Stimulated activated CD4-positive, alpha-beta T cell treated with anti-CD3 and anti-CD28 coated beads, Interleukin-2, amount 100 ng/mL, for 48 hours (primary cell): Measurements from ENCODE around the gene JMJD4.
A peak's percentile ranks its signal among the peaks of the same experiment; 100 is the strongest.
"Not testable (repeated sequence)": the region's sequence is repeated elsewhere in the genome, so short reads cannot be mapped to it uniquely, and the experiment has no call there.

Source experiments
- DNase-seq, 2 donors: peaks; one replicate each; pipeline ENCODE4 v3.0.0-alpha.2; 2020

JMJD4 gene

DNA sequence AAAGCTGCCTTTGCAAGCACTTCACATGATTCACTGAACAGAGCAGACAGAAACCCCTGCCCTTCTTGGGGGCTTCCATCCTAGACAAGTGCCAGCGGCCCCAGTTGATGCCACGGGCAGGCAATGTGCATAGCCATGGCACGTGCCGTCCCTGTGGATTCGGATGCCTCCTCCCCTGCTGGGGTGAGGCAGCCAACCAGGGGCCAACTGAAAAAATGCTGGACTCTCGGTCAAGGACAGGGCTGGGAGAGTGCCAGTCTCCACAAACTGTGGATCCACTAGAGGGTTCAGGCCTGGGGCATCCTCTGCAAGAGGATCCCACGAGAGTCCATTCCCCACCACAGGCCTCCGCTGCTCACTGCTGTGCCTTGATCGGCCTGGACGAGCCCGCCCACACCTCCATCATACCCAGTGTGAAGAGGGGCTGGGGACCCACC lies 3.8 kb downstream of the JMJD4 start:
- DNase-seq: no peak

DNA sequence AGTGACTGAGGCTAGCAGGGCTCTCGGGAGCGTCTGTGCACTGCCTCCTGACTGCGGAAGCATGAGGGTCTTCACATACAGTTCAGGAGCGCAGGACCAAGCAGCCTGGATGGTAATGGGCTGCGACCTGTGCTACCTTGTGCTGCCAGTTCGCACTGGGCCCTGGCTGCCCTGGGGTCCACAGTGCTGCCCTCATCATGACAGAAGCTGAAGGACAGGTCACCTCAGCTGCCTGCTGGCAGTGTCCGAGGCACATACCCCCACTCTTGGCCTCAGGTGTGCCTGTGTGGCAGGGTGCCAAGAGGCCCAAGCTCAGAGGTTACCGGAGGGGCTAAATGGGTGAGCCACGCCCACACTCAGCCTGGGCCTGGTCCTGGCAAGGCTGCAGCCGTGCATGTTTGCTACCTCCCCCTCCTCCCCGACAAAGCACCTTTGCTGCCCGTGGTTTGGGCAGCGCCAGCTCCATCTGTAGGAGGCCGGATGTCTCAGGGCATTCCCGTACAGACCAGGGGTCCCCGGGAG lies 4.4 kb downstream of the JMJD4 start:
- DNase-seq: no peak

DNA sequence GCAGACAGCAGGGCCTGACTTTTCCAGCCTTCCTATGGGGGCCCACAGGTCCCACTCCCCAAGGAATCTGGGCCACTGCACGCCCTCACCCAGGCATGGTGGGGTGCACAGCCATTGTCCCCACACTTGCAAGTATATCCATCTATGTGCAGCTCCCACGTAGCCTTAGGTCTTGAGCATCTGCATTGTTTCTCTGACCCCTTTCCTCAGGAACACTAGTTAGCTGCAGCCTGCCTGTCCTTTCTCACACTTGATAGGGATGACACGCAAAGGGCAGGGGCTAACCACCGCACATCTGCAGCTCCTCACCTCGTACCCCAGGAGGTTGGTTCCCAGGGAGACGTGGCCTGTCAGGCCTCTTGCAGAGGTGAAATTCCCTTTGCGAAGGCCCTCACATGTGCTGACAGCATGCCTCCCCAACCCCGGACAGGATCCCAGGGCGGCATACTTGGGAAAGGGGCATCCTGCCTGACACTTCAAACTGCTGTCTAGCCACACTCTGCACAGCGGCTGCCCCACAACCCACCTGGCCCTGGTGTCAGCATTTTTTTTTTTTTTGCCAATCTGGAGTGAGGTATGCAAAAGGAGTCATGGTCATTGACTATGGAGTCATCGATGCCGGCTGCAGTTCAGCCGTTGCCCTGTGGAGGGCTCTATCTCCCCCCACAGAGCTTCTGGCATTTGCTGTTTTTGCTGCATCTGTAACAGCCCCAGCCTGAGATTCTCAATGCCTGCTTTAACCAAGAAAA lies 5.0 kb downstream of the JMJD4 start:
- peak in 1 of 2 donors; percentile 42 for DNase-seq

DNA sequence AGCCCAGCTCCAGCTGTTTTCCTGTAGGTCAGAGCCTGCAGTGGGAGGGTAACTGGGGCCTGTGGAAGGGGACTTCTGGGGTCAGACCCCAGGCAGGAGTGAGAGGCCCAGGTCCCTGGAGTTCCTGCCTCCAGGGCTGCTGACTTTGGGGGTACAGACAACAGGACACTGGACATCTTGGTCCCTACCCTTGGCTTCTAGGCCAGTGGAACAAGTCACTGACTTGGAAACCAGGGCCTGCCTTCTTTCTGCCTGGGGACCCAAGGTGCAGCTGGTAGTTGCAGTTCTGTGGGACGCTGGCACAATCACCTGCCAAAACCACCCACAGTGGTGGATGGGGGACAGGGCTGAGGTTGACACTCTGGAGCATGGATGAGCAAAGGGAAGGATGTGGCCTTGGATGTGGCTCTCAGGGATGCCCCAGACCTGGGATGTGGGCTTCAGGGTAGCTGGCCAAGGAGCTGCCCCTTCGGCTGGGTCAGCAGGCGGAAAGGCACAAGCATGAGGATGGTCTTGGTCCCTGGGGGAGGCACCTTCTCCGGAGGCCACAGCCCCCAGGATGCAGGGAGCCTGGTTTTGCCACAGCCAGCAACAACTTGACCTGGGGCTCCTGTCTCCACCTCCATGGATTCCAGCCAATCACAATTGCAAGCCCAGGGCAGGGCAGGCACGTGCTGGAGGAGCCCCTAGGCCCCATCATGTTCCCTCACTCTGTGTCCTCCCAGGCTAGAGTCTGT lies 5.8 kb downstream of the JMJD4 start:
- DNase-seq: no peak

DNA sequence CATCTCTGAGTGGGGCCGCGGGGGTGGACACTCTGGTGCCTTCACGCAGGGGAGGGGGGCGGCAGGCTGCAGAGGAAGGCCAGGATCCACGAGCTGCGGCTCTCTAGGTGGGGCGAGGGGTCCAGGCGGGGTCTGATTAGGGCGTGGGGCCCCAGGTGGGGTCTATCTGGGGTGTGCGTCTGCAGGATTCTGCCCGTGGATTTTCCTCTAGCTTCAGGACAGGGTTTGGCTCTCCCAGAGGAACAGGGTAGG lies 6.3 kb downstream of the JMJD4 start:
- no peak for DNase-seq

DNA sequence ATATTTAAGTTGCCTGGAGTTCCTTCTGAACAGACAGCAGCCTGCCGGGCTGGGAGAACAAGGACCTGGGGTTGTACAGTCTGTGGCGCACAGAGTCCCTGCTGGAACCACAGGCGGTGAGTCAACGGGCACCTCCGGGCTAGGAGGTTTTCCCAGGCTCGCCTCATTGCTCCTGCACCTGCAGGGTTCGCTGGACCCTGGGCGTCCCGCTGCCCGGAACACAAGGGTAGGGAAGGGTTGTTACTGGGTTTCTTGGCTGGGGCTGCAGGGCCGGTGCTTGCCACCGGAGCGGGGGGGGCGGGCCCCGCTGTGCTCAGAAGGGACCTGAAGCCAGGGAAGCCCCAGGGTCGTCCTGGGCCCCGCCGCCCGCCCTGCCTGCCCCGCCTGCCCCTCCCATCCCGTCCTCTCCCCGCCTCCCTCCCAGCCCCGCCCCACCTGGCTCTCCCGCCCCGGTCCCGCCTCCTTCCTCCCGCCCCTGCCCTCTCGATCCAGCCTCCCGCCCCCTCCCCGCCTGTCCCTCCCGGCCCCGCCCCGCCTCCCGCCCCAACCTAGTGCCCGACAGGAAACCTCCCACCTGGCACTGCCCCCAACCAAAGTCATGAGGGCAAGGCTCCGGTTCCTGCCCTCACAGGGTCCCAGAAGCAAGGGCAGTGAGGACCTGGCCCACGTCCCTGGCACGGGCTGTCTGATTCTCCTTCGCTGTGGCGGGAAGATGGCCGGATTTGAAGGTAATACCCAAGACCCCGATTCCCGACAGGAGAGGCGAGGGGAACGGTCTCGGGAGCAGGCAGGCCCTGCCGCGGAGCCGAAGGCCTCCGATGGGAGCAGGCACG lies 6.8 kb downstream of the JMJD4 start:
- peak; percentile 58 to 68 for DNase-seq

DNA sequence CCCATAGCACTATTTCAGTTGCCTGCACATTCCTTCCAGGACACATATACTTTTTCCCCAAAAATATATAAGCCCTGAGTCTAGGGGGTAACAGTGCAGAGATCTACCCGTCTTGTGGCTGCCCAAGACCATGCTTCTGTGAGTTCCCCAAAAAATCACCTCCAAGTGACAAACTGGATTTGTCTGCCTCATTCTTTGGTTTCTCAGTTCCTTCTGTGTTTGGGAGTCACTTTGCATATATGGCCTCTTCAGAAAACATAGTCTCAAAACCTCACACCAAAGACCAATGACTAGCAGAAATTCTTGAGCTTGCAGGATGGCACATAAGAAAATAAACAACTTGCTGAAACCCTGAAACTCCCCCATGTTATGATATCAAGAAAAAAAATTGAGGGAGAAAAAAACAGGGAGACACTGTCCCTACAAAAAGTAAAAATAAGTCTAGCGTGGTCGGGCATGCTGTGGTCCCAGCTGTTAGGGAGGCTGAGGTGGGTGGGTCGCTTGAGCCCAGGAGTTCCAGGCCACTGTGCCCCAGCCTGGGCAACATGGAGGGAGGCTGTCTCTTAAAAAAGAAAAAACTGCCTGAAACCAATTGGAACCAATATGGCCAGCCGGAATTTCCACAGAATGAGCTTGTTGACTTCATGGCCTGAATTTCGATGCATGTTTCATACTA lies 8.0 kb downstream of the JMJD4 start:
- no peak for DNase-seq

DNA sequence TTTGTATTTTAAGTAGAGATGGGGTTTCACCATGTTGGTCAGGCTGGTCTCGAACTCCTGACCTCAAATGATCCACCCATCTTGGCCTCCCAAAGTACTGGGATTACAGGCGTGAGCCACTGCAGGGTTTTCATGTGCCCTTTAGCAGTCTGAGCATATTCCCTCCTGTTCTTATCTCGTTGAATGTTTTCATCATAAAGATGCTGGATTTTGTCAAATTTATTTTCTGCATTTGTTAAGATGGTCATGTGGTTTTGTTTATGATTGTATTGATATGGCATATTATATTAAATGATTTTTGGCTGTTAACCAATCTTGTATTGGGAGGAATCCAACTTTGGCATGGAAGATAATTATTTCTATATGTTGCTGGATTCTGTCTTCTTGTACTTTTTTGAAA lies 8.8 kb downstream of the JMJD4 start:
- DNase-seq: no peak

DNA sequence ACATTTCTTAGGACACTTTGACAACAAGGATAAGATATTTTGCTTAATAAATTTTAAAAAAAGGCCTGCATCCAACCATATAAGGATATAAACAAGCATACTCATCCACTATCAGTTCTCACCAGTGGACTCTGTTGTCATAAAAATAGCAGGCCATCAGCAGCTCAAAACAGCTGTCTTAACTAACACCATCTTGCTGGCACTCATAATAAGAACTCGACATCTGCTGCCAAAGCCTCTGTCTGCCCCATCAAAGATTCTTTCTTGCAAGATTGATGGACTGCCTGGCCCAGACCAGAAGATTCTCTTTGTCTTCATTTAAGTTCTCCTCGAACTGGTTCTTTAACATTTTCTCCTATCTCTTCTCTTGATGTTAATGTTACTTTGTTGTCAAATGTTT lies 10.1 kb downstream of the JMJD4 start:
- no peak for DNase-seq

DNA sequence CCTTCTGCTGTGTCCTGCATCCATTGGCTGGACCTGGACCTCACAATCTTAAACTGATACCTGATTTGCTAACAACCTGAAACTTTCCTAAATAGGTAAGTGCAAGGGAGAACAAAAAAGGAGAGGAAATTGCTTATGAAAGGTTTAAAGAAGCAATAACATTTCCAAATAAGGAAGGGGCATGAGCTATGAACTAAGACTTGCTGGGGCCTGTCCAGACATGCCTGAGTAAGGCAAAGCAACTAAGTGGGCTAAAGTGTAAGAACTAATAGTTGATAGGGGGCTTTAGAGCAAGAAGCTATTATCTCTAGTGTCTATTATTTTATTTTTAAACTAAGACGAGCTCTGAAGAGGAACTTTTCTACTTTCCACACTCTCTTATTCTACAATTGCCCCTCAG lies 11.6 kb downstream of the JMJD4 start:
- DNase-seq: no peak

DNA sequence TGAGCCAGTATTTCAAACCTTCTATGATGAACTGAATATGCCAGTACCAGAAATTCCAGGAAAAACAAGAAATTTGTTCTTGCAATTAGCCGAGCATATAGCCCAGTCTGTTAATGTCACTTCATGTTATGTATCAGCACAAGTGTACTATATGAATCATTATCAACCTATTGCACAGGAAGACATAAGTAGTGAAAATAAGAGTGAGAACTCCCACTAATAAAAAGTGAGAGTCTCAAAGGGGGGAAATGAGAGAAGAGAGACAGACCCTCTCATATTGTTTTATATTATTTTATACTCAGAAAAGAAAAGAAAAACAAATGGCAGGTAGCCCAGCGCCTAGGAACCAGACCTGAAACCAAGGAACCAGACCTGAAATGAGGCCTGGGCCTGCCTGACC lies 16.2 kb downstream of the JMJD4 start:
- no peak for DNase-seq

DNA sequence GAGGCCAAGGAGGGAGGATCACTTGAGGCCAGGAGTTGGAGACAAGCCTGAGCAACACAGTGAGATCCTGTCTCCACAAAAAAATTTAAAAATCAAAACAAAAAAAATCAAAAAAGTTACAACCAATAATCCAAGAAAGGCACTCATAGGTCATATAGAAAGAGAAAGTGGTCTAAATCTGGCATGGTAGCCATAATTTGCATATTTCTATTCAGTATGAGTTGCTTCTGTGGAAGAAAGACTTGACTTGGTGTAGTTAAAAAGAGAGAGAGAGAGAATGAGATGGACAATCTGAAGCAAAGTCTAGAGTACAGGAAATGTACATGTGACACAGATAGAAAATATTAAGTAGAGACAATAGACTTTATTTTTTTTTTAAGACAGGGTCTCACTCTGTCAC lies 22.5 kb downstream of the JMJD4 start:
- no peak for DNase-seq

DNA sequence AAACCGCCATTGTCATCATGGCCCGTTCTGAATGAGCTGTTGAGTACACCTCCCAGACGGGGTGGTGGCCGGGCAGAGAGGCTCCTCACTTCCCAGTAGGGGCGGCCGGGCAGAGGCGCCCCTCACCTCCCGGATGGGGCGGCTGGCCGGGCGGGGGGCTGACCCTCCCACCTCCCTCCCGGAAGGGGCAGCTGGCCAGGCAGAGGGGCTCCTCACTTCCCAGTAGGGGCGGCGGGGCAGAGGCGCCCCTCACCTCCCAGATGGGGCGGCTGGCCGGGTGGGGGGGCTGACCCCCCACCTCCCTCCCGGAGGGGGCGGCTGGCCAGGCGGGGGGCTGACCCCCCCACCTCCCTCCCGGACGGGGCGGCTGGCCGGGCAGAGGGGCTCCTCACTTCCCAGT lies 24.6 kb downstream of the JMJD4 start:
- not testable (repeated sequence) for DNase-seq

DNA sequence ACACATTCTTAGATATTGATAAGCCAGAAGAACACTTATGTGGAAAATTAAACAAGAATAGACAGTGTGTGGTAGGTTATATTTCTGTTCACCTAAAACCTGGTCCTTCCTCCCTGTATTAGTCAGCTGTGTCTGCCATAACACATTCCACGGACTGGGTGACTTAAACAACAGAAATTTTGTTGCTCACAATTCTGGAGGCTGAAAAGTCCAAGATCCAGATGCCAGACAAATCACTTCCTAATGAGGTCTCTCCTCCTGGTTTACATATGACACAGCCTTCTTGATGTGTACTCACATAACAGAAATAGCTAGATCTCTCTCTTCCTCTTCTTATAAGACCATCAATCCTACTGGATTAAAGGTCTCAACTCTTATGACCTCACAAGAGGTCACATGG lies 25.7 kb downstream of the JMJD4 start:
- no peak for DNase-seq

DNA sequence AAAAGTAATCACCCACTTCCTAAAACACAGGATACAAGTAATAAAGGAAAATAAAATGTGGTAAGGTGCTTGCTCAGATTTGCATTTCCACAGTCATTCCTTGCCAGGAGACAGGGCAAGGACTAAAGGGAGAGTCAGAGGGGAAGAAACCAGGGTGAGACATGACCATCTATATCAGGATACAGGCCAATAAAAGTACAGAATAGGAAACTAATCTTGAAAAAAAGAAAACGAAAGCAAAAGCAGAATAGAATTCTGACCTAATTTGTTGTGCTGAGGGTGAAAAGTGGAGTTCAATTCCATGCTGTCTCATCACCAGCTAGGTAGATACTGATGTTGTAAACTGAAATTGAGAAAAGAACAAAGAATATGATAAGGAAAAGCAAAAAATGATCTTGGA lies 27.3 kb downstream of the JMJD4 start:
- no peak for DNase-seq

DNA sequence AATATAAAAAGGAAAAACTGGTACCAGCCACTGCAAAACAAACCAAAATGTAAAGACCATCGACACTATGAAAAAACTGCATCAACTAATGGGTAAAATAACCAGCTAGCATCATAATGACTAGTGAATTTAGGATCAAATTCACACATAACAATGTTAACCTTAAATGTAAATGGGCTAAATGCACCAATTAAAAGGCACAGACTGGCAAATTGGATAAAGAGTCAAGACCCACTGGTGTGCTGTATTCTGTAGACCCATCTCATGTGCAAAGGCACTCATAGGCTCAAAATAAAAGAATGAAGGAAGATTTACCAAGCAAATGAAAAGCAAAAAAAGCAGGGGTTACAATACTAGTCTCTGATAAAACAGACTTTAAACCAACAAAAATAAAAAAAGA lies 33.5 kb downstream of the JMJD4 start:
- DNase-seq: not testable (repeated sequence)

DNA sequence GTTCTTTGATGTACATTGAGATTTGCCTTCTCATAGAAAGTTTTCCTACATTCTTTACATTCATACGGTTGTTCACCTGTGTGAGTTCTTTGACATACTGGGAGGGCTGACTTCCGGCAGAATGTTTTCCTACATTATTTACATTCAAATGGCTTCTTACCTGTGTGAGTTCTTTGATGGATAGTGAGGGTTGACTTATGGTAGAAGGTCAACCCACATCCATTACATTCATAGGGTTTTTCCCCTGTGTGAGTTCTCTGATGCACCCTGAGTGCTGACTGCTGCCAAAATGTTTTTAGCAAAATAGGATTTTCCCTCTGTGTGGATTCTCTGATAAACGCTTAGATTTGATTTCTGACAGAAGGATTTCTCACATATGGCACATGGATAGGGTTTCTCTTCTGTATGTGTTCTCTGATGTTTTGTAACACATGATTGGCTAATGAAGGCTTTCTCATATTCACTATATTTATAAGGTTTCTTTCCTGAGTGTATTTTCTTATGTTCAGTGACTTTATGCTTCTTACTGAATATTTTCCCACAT lies 37.7 kb downstream of the JMJD4 start:
- no peak for DNase-seq

DNA sequence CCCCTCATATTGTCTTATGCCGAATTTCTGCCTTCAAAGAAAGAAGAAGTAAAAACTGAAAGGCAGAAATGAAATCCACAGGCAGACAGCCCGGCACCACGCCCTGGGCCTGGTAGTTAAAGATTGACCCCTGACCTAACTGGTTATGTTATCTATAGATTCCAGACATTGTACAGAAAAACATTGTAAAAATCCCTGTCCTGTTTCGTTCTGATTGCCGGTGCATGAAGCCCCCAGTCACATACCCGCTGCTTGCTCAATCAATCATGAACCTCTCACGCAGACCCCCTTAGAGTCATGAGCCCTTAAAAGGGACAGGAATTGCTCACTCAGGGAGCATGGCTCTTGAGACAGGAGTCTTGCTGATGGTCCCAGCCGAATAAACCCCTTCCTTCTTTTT lies 49.3 kb downstream of the JMJD4 start:
- no peak for DNase-seq
